T-helper 9 cell (primary cell): ENCODE measurements around the gene FBXW7.

Source experiments
- DNase-seq: peaks from one replicate; pipeline ENCODE4 v3.0.0-alpha.2; 2020

Gene FBXW7

GRCh38 chr4:152540941-152541340, 5.0 kb upstream of the FBXW7 start:
- no peak for DNase-seq

- DNase-seq = no peak
Observed at GRCh38 chr4:152540293-152540674, 4.4 kb upstream of the FBXW7 start.

GRCh38 chr4:152539556-152540292, 3.8 kb upstream of the FBXW7 start:
- no peak for DNase-seq

GRCh38 chr4:152537881-152538280, 2.0 kb upstream of the FBXW7 start:
- no peak for DNase-seq

- no peak for DNase-seq
Observed at GRCh38 chr4:152536545-152537182, 772 bp upstream of the FBXW7 start.

GRCh38 chr4:152535360-152535902, 461 bp downstream of the FBXW7 start:
- DNase-seq = peak; percentile 33

- DNase-seq = peak; percentile 46
Observed at GRCh38 chr4:152534541-152535359, 1.1 kb downstream of the FBXW7 start.

GRCh38 chr4:152531479-152531878, 4.4 kb downstream of the FBXW7 start:
- DNase-seq = no peak

GRCh38 chr4:152530600-152530999, 5.3 kb downstream of the FBXW7 start:
- DNase-seq = no peak

GRCh38 chr4:152529880-152530279, 6.0 kb downstream of the FBXW7 start:
- no peak for DNase-seq

- DNase-seq = no peak
Observed at GRCh38 chr4:152528060-152528459, 7.8 kb downstream of the FBXW7 start.

- no peak for DNase-seq
Observed at GRCh38 chr4:152525878-152526277, 10.0 kb downstream of the FBXW7 start.

GRCh38 chr4:152524427-152524826, 11.5 kb downstream of the FBXW7 start:
- DNase-seq = no peak

GRCh38 chr4:152523731-152524130, 12.2 kb downstream of the FBXW7 start:
- no peak for DNase-seq

GRCh38 chr4:152522754-152523153, 13.1 kb downstream of the FBXW7 start:
- DNase-seq = no peak

- no peak for DNase-seq
Observed at GRCh38 chr4:152522245-152522644, 13.6 kb downstream of the FBXW7 start.

GRCh38 chr4:152516156-152516555, 19.7 kb downstream of the FBXW7 start:
- no peak for DNase-seq

GRCh38 chr4:152515678-152516077, 20.2 kb downstream of the FBXW7 start:
- no peak for DNase-seq

GRCh38 chr4:152514356-152514755, 21.5 kb downstream of the FBXW7 start:
- DNase-seq = no peak

- DNase-seq = no peak
Observed at GRCh38 chr4:152513078-152513477, 22.8 kb downstream of the FBXW7 start.

GRCh38 chr4:152512483-152512882, 23.4 kb downstream of the FBXW7 start:
- no peak for DNase-seq

GRCh38 chr4:152510349-152511147, 25.3 kb downstream of the FBXW7 start:
- no peak for DNase-seq
